HEK293T (cell line): Measurements from ENCODE around the gene PGM5.

ENCODE experiments used
- BHLHE40 ChIP-seq: fragments of 450-650 bp; IDR thresholded peaks from 2 replicates; pipeline ENCODE4 v1.6.1; 2016; ENCODE audit warnings: mild to moderate bottlenecking, moderate library complexity, borderline replicate concordance
- CTBP1 ChIP-seq: fragments of 450-650 bp; IDR thresholded peaks from 2 replicates; pipeline ENCODE4 v1.6.1; 2016; ENCODE audit warnings: borderline replicate concordance
- ELF4 ChIP-seq: fragments of 450-650 bp; IDR thresholded peaks from 2 replicates; pipeline ENCODE4 v1.6.1; 2017; ENCODE audit warnings: antibody characterized with exemption
- FOXK2 ChIP-seq: fragments of 450-650 bp; IDR thresholded peaks from 2 replicates; pipeline ENCODE4 v1.6.1; 2016; ENCODE audit warnings: mild to moderate bottlenecking
- FOXM1 ChIP-seq: fragments of 450-650 bp; IDR thresholded peaks from 2 replicates; pipeline ENCODE4 v1.6.1; 2017; ENCODE audit warnings: mild to moderate bottlenecking, borderline replicate concordance
- HDGF ChIP-seq: fragments of 450-650 bp; IDR thresholded peaks from 2 replicates; pipeline ENCODE4 v1.6.1; 2017; ENCODE audit warnings: antibody characterized with exemption, borderline replicate concordance
- SUZ12 ChIP-seq: fragments of 450-650 bp; IDR thresholded peaks from 2 replicates; pipeline ENCODE4 v1.6.1; 2016; ENCODE audit warnings: mild to moderate bottlenecking
- ZNF384 ChIP-seq: fragments of 450-650 bp; IDR thresholded peaks from 2 replicates; pipeline ENCODE4 v1.6.1; 2016

- TF ChIP-seq FOXM1 (no peak), BHLHE40 (no peak), SUZ12 (no peak), HDGF (no peak), FOXK2 (no peak), CTBP1 (no peak), ZNF384 (no peak), ELF4 (no peak)
These were observed 142.4 kb downstream of the PGM5 start for GRCh38 chr9:68498816-68499215.
